GM18520 (cell line): ENCODE data around the gene KCNA3.

ENCODE experiments used
- ATAC-seq: cut with Tn5 transposase; IDR thresholded peaks from one replicate; pipeline ENCODE4 v1.9.1; 2021; ENCODE audit not compliant: unreplicated experiment

The KCNA3 gene

DNA sequence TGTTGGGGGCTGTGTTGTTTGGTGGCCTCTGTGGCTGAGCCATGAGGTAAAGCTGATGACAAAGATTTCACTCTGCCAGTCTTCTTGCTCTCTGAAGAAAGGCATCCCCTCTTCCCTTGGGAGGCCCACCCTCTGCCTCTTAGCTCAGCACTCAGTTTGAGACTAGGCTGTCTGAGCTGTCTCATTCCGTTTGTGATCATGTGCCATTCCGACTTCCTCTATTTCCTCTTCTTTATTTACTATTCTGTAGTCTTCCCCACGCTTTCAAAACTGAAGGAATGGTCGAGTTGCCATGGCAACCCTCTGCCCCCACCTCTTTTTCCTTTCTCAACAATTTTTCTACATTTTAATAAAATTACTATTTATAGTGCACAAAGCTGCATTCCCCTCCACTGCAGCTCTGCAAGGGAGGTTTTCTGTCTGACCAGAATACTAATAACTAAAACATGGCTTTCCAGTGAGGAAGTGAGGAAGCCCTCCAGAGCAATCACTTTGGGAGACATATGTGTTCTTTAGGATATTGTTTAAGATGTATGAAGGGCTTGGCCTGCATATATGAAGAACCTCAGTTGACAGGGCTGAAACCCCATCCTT, 30.8 kb downstream of the KCNA3 start:
- no peak for ATAC-seq

DNA sequence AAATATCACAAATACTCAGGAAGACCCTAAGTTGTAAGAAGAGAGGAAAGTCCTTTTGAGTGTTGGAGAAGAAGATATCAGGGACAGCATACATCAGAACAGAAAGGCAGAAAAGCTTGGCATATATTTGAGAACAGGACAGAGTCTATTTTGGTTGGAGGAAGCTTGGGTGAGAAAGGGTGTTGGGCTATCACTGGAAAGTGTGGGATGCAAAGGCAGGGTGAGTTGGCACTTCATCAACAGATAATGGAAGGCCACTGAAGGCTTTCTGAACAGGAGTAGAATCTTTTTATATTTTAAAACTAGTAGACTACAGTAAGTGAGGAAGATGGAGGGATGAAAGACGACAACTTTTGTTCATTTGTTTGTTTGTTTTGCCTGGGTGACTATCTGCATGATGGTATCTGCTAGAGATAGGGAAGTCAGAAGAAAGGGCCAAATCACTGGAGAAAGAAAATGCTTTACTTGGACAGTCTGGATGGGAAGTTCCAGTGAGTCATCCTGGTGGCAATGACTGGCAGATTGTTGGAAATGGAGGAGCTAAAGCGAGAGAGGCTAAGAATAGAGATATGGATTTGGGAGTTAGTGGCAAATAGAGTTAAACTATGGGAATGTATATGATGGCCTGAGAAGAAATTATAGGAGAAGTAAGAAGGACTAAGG, 34.9 kb downstream of the KCNA3 start:
- ATAC-seq, result no peak

DNA sequence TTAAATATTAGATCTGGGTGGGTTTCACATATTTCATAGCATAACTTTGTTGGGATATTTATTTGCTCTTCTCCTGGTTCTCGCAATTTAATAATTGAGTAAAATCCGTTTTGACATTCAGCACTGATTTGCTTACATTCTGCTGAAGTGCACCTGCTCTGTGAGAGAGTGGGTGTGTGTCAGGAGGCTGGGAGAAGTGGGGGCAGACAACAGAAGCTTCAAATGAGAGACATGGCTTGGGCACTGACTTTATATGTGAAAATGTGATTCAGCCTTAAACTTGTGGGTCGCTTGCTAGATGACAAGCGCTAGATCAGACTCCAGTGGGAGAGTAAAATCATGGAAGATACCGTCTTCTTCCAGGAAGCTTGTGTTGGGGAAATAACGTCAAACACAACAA, 36.2 kb downstream of the KCNA3 start:
- no peak for ATAC-seq

DNA sequence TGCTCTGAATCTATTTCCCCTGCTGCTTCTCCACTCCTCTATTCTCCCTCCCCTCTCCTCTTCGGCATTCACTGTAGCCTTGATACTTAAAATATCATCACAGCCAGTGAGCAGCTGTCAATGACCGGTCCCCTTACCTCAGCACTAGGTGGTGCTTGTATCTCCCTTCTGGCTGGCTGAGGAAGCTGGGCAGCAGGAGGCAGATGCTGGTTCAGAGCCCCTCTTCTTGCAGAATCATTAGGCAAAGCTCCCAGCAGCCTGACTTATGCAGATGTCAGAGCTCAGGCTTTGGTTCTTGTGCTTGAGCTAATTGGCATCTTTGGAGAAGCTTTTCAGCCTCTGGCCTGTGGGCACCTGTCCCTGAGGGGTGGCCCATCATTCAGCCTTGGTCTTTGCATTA, 36.7 kb downstream of the KCNA3 start:
- no peak for ATAC-seq

DNA sequence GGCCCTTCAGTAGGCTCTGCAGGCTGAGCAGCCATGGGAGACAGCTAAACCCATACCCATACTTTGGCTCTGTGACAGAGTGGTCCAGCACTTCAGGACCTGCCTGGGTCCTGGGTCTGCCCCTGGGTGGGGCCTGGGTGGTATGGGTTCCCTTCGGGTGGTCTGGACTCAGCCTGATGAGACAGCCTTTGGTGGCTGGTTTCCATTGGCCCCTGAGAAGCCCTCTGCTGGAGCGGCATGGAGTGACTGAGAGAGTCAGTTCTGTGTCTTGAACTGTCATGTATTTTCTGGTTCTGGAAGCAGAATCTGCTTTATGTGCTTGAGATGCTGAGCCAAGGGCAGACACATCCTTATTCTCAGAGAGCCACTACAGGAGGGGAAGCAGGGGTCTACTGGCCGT, 37.3 kb downstream of the KCNA3 start:
- ATAC-seq, result no peak

DNA sequence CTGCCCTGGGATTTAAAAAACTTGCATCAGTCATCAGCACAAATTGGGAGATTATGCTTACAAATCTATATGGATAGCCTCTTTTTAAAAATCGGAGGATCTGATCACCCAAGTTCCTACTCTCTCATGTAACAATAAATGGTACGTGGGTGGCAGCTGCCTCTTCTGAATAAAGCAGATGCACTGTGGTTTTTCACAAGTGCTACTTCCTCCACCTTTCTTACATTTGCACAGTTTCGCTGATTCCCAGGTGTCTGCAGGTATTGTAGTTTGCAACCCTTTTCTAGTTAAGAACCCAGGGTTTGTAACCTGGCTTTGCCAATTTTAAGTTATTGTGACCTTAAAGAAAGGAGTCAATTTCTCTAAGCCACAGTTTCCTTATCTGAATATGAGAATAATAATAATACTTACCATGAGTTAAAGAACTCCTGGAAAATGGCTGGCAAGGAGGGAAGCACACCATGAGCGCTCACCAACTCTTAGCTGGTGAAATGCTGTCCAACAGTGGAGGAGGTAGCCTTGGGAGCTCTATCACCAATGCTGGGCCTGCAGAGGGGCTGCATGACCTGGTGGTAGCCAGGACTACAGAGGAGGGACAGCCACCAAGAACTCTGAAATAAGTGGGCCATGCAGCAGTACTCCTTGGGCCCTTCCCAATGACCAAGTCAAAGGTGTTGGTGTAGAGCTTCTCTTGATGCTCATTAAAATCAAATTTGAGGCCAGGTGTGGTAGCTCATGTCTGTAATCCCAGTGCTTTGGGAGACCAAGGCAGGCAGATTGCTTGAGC, 38.4 kb downstream of the KCNA3 start:
- ATAC-seq, result no peak

DNA sequence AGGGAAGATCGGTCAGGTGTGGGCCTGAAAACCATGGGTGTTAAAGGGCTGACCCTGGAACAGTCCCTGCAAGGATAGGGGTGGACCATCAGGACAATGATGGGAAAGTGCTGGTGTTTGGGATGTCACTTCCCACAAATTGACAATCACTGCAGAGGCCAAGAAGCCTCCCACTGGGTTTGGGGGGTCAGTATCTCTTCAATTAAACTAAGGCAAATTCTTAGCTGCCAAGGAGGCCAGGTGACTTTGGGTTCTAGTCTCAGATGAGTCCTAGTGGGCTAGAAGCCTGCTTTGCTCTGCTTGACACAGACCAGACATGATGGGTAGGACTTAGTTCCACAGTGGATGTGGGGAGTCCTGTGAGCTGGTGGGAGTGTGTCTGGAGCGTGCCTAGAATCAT, 39.3 kb downstream of the KCNA3 start:
- ATAC-seq, result no peak

DNA sequence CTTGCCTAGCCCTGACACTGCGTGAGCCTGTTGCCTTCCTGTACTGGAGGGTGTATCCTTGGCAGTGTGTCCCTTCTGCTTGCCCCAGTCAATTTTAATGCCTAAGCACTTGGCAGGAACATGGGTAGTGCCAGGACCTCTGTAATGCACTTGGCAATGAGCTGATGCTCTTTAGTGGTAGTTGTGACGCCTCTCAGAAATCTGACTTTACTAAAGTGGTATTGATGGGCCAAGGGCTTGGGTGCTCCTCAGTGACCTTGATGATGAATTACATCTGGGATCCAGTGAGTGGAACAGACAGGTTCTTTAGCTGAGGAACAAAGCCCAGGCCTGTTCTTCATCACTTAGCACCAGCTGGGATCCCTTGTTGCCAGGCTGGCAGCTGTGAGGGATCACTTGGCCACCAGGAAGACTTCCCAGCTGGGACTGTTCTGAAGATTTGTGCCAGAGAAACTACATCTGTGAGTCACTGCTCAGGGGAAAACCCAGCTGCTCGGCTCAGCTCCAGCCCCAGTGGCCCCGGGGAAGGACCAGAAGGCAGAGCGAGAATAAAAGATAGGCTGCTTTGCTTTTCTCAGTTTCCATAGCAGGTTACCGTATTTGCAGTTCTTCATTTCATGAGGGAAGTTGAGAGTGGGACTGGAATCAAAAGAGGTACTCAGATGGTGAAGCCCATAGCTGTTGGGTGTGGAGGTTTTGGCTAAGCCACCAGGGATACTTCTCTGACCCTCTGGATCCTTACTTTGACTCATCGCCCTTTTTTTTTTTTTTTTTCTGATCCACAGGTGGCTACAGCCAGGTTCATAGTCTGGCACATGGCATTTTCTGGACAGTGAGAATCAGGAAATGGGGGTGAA, 40.1 kb downstream of the KCNA3 start:
- ATAC-seq, result peak; percentile 53

DNA sequence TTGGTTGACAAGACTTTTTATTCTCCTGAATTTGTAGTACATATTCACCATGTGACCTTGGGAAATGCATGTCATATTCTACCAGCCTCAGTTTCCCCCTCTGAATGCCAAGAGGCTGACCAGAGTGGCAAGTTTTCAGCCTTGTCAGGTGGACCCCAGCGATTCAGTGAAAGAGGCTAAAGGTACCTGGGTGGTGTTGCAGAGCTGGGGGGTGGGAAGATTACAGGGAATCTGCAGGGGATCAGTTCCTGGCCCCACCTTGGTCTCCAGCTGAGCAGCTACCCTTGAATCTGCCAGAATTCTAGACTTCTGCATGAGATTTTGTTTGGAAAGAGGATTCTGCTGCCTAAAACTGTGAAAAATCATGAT, 40.7 kb downstream of the KCNA3 start:
- no peak for ATAC-seq

DNA sequence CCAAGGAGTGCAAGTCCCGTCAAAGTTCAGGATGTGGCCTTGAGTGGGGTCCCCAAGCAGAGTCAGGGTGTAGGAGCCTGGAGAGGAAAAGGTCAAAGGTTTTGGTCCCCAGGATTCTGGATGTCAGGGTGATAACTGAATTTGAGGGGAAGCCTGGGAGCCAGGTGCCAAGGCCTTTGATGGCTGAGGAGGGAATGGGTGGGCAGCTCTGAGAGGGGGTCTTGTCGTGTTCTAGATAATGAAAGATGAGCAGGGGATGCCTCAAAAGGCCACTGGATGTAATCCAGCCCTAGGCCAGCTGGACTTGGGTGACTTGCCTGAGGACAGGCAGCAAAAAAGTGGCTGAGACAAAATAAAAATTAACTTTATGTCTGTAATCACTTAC, 41.1 kb downstream of the KCNA3 start:
- ATAC-seq, result no peak

DNA sequence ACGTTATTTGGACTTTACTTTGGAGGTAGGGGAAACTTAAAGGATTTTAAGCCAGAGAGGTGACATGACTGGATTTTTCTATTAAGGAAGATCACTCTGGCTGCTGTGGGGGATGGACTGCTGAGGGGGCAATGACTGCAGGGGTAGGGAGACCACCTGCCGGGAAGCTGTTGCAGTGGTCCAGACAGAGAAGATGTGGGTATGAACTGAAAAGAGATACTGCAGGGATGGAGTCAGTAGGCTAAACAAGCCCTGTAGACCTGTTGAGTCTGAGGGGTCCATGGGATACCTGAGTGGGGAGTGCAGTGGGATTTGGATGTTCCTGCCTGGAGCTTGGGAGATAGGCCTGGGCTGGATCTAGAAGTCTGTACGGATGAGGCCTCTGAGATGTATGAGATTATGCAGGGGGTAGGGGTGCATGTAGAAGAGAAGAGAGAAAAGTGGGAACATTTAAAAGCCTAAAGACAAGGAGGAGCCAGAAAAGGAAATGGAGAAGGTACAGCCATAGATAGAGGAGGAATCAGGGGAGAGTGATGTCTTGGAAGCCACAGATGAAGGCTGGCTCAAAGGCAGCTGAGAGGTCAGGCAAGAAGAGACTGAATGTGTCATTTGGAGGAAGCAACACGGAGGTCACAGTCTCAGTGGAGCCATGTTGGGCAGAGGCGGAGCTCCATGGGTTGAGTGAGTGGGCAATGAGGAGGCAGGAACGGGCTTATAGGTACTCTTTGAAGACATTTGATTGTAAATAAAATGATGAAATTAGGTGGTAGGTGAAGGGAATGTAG, 42.7 kb downstream of the KCNA3 start:
- ATAC-seq, result no peak

DNA sequence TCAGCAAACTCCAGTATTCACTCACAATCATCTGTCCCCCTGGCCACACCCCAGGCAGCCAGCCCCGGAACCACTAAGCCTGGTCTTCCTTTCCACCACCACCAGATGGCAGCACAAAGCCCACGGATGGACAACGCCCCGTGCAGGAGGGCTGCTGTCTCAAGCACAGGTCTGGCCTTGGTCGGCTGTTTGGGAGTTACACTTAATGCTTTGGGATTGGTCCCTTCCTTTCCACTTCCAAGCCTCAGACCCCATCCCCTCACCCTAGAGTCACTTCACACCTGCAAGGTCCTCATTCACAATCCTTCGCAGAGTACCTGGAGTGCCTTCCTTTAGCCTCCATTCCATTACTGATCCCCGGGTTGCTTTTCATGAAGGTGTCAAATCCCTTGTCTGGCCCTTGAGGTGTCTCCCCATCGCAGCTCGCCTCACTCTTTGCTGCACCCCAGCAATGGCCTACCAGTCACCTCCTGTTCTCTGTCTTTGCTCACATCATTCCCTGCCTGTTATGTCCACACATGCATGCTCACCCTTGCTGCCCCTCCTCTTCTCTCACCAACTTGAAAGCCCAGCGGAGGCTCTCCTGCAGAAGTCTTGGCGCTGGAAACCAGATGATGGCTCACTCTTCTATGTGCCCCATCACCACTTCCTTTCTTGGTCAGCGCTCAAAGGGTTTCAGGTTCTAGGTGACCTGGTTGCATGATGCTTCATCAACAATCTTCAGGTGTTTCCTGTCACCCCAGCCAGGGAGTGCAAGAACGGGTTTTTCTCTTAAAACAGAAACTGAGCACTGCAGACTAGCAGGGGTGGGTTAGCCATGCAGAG, 43.7 kb downstream of the KCNA3 start:
- peak; percentile 37 for ATAC-seq

DNA sequence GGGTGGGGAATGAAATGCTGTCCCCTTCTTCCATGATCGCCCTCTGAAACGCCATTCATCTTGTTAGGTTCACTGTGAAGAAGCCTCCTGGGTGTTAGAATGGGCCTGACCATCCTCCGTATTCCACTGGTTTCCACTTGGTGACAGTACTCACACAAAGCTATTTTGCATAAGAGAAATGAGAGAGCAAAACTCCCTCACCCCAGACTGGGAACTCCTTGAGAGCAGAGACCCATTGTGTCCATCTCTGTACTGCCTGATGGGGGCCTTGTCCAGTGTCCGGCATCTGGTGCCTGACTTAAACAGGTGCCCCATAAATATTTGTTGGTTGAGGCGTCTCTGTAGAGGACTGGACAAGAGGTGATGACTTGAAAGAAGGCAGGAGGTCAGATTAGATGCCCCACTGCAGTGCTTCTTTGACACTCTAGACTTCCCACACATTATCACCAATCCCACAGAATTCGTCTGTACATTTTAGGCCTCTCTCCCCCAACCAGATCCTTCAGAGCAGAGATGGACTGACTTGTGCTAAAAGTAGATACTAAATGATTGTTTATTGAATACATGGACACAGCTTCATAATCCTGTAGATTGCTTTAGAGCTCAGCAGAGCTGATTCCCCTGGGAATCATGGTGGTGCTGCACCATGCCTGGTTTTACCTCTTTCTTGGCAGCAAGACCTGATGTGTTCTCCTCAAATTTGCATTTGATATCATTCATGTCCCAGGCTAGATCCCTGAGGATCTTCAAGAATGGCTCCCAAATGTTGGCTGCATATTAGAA, 46.2 kb downstream of the KCNA3 start:
- ATAC-seq, result no peak

DNA sequence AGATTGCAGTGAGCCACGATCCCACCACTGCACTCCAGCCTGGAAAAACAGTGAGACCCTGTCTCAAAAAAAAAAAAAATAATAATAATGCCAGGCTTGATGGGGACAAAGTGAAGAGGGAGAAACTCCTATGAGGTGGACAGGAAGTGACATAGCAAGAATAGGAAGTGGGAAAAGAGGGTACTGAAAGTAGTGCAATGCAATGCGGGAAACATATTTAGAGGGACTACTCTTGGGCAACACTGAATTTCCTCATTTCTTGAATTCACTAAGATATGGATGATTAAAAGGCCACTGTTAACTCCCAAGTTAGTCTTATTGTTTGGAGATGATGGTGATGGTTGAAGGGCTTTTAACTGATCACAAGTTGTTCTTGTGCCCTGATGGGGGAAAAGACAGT, 47.0 kb downstream of the KCNA3 start:
- no peak for ATAC-seq

DNA sequence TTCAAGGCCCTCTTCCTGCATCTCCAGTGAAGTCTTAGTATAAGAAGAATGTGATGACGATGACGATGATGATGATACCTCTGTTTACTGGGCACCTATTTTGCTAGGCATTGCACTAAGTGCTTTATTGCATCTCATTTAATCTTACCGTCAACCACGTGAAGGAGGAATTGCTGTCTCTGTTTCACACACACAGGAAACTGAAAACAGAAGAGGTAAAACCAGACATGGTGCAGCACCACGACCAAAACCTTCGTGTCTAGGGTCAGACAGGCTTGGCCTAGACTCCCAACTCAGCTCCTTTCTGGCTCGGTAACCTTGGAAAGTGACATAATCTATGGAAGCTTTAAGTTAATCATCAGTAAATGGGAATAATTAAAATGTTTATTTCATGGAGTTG, 47.9 kb downstream of the KCNA3 start:
- ATAC-seq, result no peak
